ENCODE measurements around the gene CD1C.
"Not testable (repeated sequence)": the region's sequence is repeated elsewhere in the genome, so short reads cannot be mapped to it uniquely, and the experiment has no call there.

The CD1C gene
- 0 reads per million in 4 donors for total RNA-seq

DNA sequence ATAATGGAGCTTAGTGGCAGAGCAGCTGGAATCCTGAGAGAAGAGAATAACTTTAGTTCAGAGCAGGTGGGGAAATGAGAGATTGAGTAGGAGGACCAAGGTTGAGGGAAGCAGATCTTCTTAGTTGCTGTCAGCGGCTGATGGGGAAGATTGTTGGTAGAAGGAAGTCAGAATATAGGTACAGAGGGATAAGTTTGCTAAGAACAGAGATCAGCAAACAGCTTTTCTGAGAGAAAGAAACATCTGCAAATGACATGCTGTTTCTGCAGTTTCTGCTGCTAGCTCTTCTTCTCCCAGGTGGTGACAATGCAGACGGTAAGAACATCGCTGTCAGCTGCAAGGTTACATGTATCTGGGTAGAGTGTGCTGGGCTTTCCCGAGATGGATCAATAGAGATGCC lies at the start of gene CD1C:
Gene CD1C, plus strand, starts transcription at position 113 of the 400 bp plus-strand sequence. Its CDS starts 142 bp downstream, at position 255.
- no peak for DNase-seq

GRCh38 chr1:158246650-158247049 lies 43.1 kb upstream of the CD1C start:
- peak in 1 of 5 donors; percentile 3 for DNase-seq

- peak in 3 of 5 donors; percentile 20 to 60 (median 26) for DNase-seq
These were observed 41.6 kb upstream of the CD1C start for GRCh38 chr1:158248118-158248517.

DNA sequence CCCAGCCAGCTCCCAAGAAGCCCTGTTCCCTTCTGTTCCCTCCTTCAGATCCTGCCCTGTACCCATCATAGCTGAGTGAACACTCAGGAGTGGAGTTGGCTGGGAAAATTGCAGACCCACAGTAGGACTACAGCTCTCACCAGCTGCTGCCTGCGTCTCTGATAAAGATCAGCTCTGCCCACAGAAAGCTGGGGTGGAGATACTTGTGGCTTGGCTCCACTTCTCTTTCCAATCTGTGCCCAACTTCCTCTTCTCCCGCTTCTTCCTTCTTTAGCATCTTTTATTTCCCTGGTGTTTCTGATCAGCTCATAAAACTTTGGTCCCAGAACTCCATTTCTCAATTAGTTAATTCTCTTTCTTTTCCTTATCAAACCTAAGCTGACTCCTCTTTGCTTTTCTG lies 41.0 kb upstream of the CD1C start:
- DNase-seq: no peak

DNA sequence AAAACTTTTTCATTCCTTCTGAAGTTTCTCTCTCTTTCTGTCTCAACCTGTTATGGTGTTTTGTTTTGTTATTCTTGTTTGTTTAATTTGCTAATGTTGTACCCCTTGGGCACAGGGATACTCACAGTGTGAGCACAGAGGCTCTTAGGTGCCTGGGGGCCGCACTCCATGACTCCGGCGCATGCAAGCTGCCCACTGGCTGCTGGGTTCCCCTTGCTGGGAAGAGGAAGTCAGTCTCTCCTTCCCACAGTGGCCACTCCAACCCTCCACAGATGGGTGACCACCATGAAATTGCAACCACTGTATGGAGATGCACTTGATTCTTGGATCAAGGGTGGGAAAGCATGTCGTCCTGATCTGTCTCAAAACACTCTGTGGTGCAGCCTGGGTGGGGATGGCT lies 40.1 kb upstream of the CD1C start:
- DNase-seq: no peak

DNA sequence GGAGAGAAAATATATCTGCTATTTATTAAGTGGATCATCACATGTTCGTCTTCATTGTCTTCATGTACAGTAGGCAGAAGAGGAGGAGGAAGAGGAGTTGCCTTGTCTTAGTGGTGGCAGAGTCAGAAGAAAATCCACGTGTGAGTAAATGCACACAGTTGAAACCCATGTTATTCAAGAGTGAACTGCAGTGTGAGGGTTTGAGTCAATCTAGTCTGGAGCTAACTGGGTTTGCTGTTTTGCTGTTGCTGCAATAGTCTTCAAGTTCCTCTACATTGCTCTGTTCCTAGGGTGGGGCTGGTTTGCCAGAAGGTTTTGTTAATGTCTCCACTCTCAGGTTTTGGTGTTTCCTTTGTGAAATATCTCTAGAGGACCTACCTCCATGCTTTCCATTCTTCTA lies 38.6 kb upstream of the CD1C start:
- no peak for DNase-seq

- DNase-seq: no peak
These were observed 34.1 kb upstream of the CD1C start for GRCh38 chr1:158255656-158256055.

DNA sequence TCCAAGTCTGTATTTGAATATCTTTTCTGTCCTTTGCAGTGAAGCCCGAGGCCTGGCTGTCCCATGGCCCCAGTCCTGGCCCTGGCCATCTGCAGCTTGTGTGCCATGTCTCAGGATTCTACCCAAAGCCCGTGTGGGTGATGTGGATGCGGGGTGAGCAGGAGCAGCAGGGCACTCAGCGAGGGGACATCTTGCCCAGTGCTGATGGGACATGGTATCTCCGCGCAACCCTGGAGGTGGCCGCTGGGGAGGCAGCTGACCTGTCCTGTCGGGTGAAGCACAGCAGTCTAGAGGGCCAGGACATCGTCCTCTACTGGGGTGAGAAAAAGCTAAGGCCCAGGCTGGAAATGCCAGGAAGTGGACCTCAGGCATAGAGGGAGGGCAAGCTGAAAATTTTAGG lies 33.0 kb upstream of the CD1C start:
- DNase-seq: not testable (repeated sequence)

DNA sequence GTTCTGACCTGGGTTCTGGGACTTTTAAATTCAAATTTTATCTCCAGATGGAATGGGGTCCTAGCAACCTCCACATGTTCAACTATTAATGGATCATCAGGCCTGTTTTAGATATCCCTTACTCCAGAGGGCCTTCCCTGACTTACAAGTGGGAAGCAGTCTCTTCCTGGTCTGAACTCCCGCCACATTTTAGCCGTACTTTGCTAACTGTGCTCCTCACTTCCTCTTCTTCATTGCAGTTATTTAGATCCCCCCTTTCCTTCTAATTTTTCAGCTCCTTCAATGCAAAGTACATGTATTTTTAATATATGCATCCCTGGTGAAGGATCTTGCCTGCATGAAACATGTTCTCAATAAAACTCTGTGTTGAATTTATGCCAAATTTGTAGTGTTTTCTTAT lies 31.8 kb upstream of the CD1C start:
- DNase-seq: no peak

- DNase-seq: no peak
These were observed 30.6 kb upstream of the CD1C start for GRCh38 chr1:158259117-158259516.

DNA sequence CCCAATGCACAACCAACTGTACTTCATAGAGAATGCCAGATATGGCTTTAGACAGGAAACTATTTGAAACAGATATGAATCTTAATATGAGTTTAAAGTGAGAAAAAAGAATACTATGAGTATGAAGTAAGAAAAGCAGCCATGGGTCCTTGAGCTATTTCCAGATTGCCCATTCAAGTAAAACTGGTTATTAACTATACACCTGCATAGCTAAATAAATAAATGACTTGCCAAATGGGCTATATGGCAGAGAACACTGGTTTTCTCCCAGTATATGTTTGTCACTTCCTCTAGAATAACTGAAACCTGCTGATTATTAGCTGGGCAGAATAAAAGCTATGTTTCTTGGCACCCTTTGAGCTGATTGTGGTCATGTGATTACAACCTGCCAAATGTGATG lies 17.0 kb upstream of the CD1C start:
- DNase-seq: no peak

- no peak for DNase-seq
These were observed 14.9 kb upstream of the CD1C start for GRCh38 chr1:158274797-158275196.

DNA sequence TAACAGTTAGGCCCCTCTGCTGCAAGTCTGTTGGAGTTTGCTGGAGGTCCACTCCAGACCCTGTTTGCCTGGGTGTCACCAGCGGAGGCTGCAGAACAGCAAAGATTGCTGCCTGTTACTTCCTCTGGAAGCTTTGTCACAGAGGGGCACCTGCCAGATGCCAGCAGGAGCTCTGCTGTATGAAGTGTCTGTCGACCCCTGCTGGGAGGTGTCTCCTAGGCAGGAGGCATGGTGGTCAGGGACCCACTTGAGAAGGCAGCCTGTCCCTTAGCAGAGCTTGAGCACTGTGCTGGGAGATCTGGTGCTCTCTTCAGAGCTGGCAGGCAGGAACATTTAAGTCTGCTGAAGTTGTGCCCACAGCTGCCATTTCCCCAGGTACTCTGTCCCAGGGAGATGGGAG lies 7.3 kb upstream of the CD1C start:
- not testable (repeated sequence) for DNase-seq

- no peak for DNase-seq
These were observed 5.8 kb upstream of the CD1C start for GRCh38 chr1:158283965-158284364.

GRCh38 chr1:158285756-158286241 lies 3.9 kb upstream of the CD1C start:
- no peak for DNase-seq

DNA sequence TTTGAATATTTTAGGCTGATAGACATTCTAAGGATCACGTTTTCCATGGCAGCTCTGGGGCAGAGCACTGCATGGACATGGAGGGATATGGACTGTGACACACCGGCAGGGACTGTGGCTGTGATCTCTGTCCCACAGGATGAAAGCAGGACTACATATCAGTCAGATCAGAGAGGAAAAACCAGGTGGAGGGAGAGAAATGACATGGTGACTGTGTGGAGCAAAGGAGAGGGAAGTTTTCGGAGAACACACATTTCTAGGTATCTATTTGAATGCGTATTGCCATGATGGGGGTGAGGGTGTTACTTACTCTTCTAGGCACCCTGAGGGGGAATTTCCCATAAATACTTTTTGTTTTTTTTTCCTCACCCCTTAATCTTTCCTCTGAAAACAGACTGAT lies 3.2 kb upstream of the CD1C start:
- no peak for DNase-seq

GRCh38 chr1:158286941-158287346 lies 2.8 kb upstream of the CD1C start:
- no peak for DNase-seq

DNA sequence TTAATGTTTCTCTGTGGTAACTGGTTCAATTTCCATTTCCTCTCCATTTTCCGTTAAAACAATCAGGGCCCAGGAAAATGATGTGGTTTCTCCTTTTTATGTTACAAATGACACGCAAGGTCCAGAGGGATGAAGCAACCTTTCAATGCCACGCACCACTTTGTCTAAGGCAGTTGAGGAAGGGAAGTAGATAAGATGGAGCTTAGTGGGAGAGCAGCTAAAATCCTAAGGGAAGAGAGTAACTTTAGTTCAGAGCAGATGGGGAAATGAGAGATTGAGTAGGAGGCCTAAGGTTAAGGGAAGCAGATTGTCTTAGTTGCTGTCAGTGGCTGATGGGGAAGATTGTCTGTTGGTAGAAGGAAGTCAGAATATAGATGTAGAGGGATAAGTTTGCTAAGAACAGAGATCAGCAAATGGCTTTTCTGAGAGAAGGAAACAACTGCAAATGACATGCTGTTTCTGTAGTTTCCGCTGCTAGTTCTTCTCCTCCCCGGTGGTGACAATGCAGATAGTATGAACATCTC lies 660 bp downstream of the CD1C start:
- no peak for DNase-seq

DNA sequence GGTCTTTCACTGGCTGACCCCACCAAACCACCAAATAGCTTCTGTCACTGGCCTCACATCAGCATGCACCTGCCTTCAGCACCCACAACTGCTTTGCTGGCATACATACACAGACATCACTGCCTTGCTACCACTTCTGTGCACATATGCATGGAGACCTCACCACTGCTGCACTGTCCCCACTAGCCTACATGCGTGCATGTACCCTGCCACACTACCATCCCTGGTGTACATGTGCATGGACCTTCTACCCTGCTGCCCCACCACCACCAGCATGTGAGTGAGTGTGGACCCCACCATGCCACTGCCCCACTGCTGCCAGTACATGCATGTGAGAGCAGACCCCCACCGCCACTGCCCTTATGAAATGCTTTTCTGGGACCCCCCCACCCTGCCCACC lies 6.1 kb downstream of the CD1C start:
- DNase-seq: no peak

DNA sequence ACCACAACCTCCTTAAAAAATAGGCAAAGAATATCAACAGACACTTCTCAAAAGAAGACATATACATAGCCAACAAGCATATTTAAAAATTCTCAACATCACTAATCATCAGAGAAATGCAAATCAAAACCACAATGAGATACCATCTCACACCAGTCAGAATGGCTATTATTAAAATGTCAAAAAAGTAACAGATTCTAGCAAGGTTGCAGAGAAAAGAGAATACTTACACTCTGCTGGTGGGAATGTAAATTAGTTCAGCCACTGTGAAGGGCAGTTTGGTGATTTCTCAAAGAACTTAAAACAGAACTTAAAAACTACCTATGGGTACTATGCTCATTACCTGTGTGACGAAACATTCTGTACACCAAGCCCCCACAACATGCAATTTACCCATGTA lies 20.9 kb downstream of the CD1C start:
- DNase-seq: no peak

GRCh38 chr1:158311066-158311465 lies 21.3 kb downstream of the CD1C start:
- no peak for DNase-seq

DNA sequence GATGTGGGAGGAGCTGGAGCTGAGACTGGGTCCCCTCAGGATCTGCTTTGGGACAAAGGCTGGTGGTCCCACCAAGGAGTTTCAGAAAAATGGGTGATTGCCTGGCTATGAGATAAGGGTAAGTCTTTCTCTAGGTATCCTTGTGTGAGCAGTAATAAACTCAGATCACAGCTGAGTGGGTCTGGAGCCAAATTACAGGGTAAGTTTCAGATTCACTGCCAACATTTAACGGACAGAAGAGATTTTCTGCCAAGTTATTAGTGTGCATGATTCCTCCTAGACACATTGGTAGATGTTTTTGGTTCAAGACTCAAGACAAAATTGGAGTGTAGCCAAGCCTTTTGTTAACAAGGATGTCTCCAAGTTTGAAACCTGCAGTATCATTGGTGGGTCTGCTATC lies 34.1 kb downstream of the CD1C start:
- DNase-seq: no peak

GRCh38 chr1:158324395-158324794 lies 34.7 kb downstream of the CD1C start:
- DNase-seq: no peak

- no peak for DNase-seq
These were observed 37.8 kb downstream of the CD1C start for GRCh38 chr1:158327481-158327880.

DNA sequence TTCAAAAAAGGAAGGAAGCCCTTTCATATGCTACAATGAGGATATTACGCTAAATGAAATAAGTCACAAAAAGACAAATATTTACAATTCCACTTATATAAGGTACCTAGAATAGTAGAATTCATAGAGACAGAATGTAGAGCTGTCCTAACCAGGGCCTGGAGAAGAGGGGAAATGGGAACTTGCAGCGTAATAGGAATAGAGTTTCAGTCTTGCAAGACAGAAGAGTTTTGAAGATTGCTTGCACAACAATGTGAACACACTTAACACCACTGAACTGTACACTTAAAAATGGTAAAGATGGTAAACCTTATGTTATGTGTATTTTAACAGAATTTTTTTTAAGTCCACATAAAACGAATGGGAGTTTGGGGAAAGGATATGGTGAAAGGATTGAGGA lies 38.7 kb downstream of the CD1C start:
- DNase-seq: no peak
